ENCODE results near the gene ANXA9. TPM values are rescaled to one million over a fixed set of nuclear protein-coding genes. Genes with fewer than 3 reads are reported as not detected.

ANXA9 gene
- total RNA-seq, 1 donor from 2014 or later = 0.40 TPM

- ATAC-seq = no peak
Measured at GRCh38 chr1:151005729-151006319, 23.7 kb downstream of the ANXA9 start.

- peak; percentile 63 for ATAC-seq
Measured at GRCh38 chr1:151006327-151007052, 24.4 kb downstream of the ANXA9 start, which contains the start of gene MINDY1. Gene MINDY1, minus strand, starts transcription at chr1:151006902. Its CDS starts 4,285 bp downstream, at chr1:151002617.

- ATAC-seq = no peak
Measured at GRCh38 chr1:151007853-151008243, 25.8 kb downstream of the ANXA9 start.

- peak; percentile 91 for ATAC-seq
Measured at GRCh38 chr1:151008244-151009205, 26.4 kb downstream of the ANXA9 start, which contains the start of gene PRUNE1. Gene PRUNE1, plus strand, starts transcription at chr1:151008449. Its CDS starts 184 bp downstream, at chr1:151008633.

- no peak for ATAC-seq
Measured at GRCh38 chr1:151009206-151009587, 27.1 kb downstream of the ANXA9 start.

GRCh38 chr1:151009674-151010345, 27.7 kb downstream of the ANXA9 start:
- ATAC-seq = no peak

- ATAC-seq = no peak
Measured at GRCh38 chr1:151010346-151010726, 28.2 kb downstream of the ANXA9 start.

GRCh38 chr1:151011154-151011850, 29.2 kb downstream of the ANXA9 start:
- no peak for ATAC-seq

- ATAC-seq = no peak
Measured at GRCh38 chr1:151012684-151013471, 30.8 kb downstream of the ANXA9 start.

- ATAC-seq = no peak
Measured at GRCh38 chr1:151013518-151013917, 31.4 kb downstream of the ANXA9 start.

GRCh38 chr1:151024540-151025146, 42.6 kb downstream of the ANXA9 start:
- peak; percentile 89 for ATAC-seq

GRCh38 chr1:151026460-151026859, 44.4 kb downstream of the ANXA9 start:
- ATAC-seq = no peak

GRCh38 chr1:151032164-151032563, 50.1 kb downstream of the ANXA9 start:
- ATAC-seq = no peak

GRCh38 chr1:151035167-151035566, 53.1 kb downstream of the ANXA9 start:
- peak; percentile 43 for ATAC-seq

GRCh38 chr1:151036356-151036755, 54.3 kb downstream of the ANXA9 start, which contains the start of gene BNIPL:
Gene BNIPL, plus strand, starts transcription at chr1:151036586. Its CDS starts 140 bp downstream, at chr1:151036726.
- ATAC-seq = peak; percentile 87

GRCh38 chr1:151037032-151037431, 54.9 kb downstream of the ANXA9 start:
- peak; percentile 58 for ATAC-seq

GRCh38 chr1:151039521-151039920, 57.4 kb downstream of the ANXA9 start:
- no peak for ATAC-seq

- no peak for ATAC-seq
Measured at GRCh38 chr1:151043163-151043562, 61.1 kb downstream of the ANXA9 start.
